Measurements from ENCODE around the gene MCL1.
"Not testable (repeated sequence)": the region's sequence is repeated elsewhere in the genome, so short reads cannot be mapped to it uniquely, and the experiment has no call there.

Gene MCL1

DNA sequence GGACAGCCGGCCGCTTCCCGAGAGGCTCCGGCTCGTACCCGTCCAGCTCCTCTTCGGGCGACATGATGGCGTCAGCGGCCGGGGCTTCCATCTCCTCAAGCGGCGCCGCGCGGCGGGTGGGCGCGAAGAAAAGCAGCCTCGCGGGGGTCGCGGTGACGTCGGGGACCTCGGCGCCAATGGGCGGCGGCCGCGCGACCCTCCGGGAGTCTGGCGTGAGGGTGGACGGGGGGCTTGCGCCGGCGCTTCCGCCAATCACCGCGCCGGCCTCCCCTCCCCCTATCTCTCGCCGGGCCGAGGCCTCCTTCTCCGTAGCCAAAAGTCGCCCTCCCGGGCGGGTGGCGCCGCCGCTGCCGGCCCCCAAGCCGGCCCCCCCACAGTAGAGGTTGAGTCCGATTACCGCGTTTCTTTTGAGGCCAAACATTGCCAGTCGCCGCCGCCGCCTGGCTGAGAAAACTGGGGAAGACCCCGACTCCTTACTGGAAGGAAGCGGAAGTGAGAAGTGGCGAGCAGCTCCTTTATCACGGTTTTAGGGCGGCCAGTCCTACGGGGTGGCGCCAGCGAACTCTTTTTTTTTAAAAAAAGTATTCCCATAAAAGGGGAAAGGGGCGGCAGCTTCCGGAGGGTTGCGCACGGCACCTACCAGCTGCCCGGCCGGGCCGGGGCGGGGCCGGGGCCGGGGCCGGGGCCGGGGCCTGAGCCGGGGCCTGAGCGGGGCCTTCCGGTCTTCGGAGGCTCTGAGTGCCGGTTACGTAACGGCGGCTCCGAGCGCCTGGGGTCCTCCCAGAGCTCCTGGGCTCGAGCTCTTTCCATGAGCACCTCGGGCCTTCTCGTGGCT lies at the start of gene MCL1:
Gene MCL1 (minus strand): TSS at position 501 of the 835 bp plus-strand sequence. CDS start 80 bp downstream, at position 421.
- peak; percentile 81 for DNase-seq (ENCODE audit: low read depth)

DNA sequence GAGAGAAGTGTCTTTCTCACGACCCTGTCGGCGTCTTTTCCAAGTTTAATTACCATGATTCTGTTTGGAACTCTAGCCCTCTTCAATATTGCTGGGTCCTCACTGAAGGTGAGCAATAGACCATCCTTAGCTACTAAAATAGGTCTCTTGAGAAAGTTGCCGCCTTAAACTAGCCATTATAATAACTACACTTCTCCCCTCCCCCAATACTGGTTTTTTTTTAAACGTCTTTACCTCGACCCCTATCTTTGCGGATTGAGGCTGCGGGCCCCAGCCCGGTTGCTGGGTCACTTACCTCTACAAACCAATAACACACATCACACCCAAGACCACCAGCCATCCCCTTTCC lies 49.3 kb upstream of the MCL1 start:
- DNase-seq (ENCODE audit: low read depth) = no peak

DNA sequence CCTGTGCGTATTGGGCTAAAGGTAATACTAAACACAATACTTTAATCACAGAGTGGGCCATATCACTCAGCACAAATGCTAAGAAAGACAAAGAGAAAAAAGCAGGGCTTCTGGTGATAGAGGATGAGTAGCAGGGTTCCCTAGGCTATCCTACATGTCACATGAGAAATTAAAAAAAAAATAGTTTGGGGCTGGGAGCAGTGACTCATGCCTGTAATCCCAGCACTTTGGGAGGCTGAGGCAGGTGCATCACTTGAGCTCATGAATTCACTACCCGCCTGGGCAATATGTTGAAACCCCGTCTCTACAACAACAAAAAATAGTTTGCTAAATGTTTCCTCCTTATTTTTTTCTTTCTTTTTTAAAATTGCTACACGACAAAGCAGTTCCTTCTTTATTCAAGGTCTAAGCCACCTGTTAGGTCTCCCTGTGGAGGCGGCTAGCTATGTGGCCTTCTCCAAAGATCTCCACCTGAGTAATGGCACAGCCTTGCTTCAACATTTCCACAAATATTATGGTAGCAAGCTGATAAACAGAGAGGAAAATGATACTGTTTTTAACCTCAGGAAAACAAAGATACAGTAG lies 48.5 kb upstream of the MCL1 start:
- no peak for DNase-seq (ENCODE audit: low read depth)

DNA sequence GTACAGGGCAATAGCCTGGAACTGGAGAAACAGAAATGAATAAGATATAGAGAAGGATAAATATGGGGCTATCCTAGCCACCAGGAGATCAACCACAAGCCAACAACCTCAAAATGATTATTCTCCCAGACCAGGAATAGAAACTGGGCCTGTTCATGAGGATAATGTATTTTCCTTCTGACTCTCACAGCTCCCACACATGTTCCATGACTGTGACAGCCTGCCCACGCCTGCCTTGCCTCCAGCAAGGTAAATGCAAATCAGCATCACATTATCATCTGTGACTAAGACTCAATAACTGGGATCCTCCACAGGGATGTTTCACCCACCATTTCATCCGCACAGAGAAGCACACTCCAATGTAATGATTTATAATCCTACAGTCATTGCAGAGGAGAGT lies 46.7 kb upstream of the MCL1 start:
- no peak for DNase-seq (ENCODE audit: low read depth)

DNA sequence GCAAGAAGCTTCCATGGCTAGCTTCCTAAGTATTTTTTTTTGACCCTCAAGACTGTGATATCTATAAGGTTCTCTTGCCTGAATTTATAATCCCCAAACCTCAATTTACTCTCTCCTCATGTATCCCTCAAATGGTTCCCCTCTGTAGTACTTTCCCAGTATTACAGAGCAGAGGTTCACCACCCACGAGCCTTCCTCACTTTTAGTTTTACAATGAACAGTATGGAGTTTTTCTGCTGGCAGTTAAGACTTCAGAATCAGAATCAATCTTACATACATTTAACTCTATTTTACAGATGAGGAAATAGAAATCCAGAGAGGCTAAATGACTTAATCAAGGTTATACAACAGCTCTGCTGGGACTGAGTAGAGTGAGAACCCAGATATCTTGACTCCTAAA lies 45.1 kb upstream of the MCL1 start:
- DNase-seq (ENCODE audit: low read depth) = not testable (repeated sequence)

DNA sequence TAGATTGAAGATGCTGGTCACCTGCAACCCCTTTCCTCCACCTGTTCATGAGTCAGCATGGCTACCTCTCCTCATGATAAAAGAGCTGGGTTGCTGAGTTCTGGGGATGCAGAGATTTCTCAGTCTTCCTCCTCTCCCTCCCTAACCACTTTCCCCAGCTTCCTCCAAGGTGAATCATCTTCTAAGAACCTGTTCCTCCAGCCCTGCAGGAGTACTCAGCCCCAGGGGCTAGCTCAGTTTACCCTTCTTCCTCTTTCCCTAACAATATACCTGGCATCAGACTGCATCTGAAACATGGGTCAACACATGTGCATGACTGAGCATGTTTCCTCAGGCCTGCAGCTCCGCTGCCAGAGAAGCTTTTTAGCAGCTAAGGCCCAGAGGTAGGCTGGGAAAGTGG lies 44.7 kb upstream of the MCL1 start:
- DNase-seq (ENCODE audit: low read depth) = not testable (repeated sequence)

DNA sequence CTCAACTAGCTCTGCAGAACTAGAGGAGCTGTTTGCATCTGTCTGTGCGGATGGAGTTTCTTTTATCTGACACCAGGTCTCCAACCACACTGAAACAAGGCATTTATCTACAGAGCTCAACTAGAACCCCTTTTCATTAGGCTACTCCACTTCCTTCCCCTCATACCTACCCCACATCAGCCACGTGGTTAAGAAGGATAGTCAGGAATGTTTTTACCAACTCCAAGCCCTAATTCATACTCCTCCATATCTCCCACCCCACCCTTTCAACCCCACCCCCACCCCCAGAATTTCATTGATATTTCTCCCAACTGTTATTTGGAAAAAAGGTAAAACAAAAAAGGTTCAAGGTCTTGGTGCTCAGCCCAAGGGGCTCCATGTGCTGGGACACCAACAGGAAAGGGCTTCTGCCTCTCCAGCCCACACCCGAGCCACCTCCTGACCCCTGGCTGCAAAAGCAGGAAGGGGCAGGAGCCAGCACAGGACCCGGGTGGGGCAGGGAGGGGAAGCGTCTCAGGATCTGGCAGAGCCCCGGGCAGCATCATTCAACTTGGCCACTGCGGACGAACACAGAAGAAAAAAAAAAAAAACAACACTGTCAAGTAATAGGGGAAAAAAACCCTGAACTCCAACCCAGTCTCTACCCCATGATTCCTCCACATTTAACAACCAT lies 43.0 kb upstream of the MCL1 start:
- DNase-seq (ENCODE audit: low read depth) = no peak

DNA sequence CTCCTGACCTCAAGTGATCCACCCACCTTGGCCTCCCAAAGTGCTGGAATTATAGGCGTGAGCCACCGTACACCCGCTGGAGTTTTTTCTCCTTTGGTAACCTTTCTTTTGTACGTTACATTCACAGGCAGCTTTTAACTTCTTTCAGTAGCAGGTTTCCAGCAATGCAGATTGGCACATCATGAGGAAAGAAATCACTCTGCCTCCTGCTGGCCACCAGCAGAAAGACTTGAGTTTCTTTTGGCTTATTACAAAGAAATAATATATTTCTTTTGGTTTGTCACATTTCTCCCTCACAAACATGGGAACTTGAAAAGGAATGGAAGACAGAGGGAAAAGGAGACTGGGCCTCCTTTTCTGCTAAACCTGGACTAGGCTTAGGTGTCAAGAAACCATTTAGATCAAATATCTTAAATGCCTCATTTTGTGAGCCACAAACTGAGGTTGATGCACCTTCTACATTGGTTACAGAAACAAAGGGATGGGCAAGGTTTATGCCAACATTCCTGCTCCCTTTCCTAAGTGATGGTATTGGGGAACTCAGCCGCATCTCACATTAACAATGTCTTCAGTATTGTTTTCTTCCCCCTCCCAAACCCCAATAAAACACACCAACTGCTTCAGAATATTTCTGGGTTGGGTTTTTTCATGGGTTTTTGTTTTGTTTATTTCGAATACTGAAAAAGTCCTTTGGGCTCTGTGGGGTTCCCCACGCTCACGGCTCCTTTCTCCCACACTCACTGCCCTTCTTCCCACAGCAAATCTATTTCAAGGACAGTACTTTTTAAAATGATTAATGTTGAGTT lies 42.3 kb upstream of the MCL1 start:
- DNase-seq (ENCODE audit: low read depth) = peak; percentile 40

DNA sequence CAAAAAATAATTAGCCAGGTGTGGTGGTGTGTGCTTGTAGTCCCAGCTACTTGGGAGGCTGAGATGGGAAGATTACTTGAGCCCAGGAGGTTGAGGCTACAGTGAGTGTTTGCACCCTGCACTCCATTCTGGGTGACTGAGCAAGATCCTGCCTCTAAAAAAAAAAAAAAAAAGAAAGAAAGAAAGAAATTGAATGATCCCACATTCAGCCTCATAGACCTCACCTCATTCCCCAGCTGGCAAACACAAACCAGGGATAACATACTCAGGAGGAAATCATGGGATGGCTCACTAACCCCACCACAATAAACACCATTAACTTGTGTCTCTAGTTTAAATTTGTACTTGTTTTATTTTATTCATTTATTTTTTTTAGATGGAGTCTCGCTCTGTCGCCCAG lies 41.5 kb upstream of the MCL1 start:
- DNase-seq (ENCODE audit: low read depth) = no peak

DNA sequence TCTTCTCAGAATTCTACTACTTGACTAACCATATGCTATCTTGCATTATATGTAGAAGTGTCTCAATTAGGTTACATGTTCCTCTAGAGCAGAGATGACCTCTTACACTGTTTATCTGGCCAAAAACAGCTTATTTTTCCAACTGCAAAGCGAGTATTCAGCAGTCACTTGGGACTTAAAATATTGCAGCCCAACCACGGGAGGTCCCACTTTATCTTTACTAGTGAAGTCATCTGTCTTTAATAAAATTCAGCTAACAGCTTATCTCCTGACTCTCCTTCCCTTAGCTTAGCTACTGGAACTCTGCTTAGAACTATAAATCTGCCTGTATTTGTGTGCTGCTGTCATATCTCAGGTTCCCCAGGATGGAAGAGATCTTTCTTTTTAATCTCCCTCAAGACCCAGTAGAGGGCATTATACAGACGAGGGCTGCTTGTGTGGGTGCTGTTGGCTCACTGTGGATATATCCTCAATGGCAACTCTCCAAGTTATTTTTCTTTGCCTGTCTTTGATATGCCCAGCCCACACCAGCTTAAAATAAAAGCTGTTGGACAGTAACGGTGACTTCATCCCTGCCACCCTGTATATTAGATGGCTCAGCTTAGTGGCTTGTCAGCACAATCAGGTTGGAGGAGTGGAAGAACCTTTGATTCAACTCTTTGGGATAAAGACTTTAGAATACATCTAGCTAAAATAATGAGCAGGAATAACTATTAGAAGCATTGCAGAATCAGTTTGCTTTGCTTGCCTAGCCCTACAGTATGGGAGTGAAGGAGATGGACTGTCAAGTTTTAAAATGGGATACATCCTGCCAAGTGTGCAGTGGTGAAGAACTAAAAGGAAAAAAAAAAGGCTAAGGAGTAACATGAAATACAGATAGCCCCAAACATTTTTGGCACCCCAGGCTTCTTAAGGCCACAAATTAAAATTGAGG lies 40.4 kb upstream of the MCL1 start:
- DNase-seq (ENCODE audit: low read depth) = no peak

DNA sequence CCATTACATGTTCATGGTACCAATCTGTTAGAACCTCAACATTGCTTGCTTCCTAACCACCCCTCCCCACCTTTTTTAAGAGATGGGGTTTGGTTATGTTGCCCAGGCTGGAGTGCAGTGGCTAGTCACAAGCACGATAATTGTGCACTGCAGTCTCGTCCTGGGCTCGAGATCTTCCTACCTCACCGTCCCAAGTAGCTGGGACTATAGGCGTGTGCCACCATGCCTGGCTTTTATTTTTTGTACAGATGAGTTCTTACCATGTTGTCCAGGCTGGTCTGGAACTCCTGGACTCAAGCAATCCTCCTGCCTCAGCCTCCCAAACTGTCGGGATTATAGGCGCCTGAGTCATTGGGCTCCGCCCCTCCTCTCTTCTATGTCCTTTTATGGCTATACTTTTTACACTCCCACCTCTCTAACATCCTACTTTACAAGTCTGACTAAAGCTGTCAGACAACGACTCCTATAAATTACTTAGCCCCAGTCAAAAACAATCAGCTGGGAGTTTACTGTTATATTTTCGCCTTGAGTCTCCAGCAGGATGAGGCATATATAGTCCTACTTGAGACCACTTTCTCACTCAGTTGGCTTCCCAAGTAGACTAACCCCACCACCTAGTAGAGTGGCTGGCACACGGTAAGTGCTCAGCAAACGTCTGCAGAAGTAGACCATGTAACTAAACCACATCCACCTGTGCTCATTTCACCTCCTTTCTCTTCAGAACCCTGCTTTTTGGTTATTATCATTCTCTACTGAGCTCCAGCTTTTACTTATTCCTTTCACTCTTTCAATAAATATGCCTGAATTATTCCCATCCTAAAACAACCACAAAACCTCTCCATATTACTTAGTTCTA lies 36.2 kb upstream of the MCL1 start:
- DNase-seq (ENCODE audit: low read depth) = no peak

DNA sequence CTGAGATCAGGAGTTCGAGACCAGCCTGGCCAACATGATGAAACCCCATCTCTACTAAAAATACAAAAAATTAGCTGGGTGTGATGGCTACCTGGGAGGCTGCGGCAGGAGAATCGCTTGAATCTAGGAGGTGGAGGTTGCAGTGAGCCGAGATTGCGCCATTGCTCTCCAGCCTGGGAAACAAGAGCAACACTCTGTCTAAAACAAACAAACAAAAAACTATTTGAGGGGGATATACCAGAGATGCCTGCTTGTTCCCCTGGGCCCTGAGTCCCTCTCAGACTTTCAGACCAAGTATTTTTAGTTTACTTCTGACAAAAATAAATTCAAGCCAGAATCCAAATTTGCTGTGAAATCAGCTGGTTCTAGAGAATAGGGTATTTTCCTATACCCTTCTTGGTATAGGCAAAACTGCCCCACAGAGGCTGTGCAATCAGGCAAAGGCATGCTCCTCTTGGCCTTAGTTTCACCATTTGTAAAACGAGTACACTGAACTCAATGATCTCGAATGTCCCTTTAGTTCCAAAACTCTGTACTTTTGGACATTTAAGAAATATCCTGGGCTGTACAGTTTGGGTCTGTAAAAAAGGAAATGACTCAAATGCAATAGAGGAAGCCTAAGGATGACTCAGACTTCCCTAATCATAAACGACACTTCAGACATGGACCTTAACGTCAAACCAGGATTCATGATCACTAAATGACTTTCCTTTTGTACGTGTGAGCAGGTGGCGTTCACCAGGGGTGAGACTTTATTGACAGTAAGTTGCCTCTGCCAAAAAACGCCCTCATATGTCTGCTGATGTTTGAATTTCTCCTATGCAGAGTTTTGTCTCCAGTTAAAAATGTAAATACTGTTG lies 33.9 kb upstream of the MCL1 start:
- peak; percentile 29 for DNase-seq (ENCODE audit: low read depth)

DNA sequence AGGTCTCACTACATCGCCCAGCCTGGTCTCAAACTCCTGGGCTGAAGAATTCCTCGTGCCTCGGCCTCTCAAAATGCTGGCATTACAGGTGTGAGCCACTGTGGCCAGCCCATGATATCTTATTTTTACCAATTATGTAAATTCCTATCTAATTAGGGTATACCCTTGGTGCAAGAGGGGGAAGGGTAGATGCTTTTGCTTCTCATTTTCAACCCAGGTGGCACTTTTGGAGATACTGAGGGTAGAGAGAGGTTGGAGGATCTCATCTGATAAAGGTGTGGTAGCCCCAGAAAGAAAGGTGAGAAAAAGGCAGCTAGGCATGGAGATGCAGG lies 32.6 kb upstream of the MCL1 start:
- no peak for DNase-seq (ENCODE audit: low read depth)

DNA sequence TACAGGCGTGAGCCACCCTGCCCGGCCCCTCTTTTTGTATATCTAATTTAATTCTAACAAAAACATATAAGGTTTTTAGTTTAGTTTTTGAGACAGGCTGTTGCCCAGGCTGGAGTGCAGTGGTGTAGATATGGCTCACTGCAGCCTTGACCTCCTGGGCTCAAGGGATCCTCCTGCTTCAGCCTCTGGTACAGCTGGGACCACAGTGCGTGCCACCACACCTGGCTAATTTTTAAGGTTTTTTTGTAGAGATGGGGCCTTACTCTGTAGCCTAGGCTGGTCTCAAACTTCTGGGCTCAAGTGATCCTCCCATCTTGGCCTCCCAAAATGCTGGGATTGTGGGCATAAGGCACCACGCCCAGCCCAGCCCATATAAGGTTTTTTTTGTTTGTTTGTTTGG lies 31.2 kb upstream of the MCL1 start:
- no peak for DNase-seq (ENCODE audit: low read depth)

DNA sequence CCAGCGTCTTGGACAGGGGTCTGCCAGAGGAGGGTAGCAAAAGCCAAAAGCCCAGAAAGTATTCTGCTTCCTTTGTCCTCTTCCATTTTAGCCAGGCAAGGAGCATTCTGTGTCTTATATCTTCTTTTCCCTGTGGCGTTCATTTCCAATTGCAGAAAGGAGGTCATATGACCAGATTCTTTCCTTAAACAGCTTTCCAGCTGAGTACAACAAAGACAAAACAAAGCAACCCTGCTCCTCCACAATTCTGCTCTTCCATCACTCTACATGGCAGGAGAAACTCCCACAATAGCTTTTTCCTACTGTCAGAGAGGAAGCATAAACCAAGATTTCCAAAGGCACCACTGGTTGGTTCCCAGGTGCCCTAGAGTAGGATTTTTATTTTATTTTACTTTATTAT lies 30.3 kb upstream of the MCL1 start:
- no peak for DNase-seq (ENCODE audit: low read depth)

DNA sequence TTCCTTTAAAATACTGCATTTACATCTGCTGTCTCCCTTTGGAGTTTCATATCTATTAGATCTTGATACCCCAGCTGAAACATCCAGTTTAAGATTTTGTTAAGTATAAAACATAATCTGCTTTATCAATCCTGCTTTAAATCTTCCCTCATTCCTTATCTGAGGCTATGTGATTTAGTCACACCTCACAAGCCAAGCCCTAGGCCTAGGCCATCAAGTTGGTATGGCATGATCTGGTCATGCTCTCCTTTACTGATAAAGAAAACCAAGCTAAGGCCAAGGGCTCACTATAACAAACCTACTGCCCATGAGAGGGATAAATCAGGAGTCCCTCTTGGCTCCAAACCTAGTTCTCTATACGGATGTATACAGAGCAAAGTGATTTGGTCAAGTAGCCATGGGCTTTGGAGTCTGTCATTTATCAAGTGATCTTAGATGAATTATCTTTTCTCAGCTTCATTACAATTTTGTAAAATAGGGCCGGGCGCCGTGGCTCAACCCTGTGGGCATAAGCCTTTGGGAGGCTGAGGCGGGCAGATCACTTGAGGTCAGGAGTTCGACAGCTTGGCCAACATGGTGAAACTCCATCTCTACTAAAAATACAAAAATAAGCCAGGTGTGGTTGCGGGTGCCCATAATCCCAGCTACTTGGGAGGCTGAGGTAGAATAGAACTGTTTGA lies 27.2 kb upstream of the MCL1 start:
- DNase-seq (ENCODE audit: low read depth) = no peak

DNA sequence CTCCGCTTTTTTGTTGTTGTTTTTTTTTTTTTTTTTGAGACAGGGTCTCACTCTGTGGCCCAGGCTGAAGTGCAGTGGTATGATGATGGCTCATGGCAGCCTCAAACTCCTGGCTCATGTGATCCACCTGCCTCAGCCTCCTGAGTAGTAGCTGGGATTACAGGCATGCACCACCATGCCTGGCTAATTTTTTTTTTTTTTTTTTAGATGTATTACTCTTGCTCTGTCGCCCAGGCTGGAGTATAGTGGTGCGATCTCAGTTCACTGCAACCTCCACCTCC lies 26.0 kb upstream of the MCL1 start:
- DNase-seq (ENCODE audit: low read depth) = not testable (repeated sequence)

DNA sequence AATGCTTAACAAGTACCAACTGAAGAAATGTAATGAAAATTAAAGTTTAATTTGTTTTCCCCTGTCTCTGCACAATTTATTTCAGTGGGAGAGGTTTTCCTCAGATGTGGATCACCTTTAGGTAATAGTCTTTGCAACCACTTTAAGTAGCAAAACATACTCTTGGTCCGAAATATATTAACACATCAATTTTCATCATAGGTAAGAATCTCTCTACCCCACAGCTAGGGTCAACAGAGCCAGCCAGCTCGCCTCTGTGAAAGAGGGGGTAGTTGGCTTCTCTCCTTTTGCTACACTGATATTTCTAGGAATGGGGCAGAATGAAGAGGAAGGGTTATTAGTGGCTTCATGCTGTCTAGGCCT lies 24.8 kb upstream of the MCL1 start:
- DNase-seq (ENCODE audit: low read depth) = no peak

DNA sequence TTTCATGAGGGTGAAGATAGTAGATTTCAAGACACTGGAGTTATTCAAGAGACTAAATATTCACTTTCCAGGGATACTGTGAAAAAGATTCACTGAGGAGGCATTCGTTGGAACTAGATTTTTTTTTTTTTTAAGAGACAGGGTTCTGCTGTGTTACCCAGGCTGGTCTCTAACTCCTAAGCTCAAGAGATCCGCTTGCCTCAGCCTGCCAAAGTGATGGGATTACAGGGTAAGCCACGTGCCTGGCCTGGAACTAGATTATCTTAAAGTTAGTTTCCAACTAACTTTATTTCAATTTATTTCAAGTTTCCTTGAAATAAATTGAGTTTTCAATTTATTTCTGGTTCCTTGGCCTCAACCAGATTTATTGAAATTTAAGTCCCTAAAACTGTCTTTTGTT lies 24.3 kb upstream of the MCL1 start:
- no peak for DNase-seq (ENCODE audit: low read depth)

Data from activated gamma-delta T cell treated with anti-CD3 and anti-CD28 coated beads, Interleukin-2, amount 50 U/mL, for 16 hours (primary cell).